Stimulated activated CD8-positive, alpha-beta memory T cell treated with anti-CD3 and anti-CD28 coated beads, Interleukin-15, amount 100 ng/mL, for 4 hours (primary cell): ENCODE data around the gene VSTM2B.
"Not testable (repeated sequence)": the region's sequence is repeated elsewhere in the genome, so short reads cannot be mapped to it uniquely, and the experiment has no call there.

ENCODE experiments used
- DNase-seq, 2 donors: peaks; one replicate each; pipeline ENCODE4 v3.0.0-alpha.2; 2020; ENCODE audit warnings: low read depth in 2 of 2

Gene VSTM2B

DNA sequence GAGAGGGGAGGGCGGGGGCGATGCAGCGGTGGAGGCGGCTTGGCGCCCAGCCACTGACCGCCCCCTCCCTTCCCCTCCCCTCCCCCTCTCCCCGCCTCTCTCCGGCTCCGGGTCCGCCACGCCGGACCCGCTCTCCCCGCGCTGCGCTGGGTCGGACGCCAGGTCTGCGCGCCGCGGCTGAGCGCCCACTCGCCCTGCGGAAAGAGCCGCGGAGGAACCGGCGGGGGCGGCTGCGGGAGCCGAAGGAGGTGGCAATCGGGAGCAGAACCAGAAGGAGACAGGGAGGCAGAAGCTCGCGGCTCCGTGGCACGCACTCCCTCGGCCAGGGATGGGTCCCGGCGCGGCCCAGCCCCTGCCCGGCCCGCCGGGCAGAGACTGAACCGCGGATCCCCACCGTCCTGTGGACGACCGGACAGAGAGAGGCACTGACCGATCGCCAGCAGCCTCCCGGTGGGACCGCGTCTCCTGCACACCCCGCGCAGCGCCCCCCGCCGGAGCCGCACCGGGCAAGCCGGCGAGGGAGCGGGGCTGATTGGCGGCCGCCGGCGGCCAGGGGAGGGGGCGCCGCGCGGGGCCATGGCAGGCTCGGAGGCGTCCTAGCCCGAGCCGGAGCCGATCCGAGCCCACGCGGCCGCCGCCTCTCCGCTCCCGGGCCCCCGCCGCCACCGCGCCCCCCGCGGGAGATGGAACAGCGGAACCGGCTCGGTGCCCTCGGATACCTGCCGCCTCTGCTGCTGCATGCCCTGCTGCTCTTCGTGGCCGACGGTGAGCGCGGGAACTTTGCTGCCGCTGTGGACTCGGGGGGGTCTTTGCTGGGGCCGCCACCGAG lies at the start of gene VSTM2B:
VSTM2B (plus strand) TSS at position 94 of the 829 bp plus-strand sequence; CDS start at position 684, 590 bp downstream.
- DNase-seq: no peak

DNA sequence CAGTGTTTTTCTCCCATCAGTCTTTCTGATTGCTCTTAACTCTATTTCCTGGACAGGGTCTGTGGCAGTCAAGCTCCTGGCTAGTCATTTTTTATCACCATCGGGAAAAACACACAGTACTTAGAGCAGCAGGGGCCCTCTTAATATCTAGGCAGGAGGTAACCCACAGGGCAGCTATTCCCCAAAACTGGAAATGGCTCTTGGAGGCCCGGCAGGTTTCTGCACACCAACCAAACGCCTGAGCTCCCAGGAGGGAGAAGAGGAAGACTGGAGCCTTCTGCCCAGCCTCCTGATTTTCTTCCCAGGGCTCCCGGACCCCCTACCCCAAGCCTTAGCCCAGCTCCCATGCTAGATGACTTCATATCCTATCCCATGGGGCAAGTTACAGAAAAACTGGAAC lies 49.3 kb upstream of the VSTM2B start:
- DNase-seq: no peak

DNA sequence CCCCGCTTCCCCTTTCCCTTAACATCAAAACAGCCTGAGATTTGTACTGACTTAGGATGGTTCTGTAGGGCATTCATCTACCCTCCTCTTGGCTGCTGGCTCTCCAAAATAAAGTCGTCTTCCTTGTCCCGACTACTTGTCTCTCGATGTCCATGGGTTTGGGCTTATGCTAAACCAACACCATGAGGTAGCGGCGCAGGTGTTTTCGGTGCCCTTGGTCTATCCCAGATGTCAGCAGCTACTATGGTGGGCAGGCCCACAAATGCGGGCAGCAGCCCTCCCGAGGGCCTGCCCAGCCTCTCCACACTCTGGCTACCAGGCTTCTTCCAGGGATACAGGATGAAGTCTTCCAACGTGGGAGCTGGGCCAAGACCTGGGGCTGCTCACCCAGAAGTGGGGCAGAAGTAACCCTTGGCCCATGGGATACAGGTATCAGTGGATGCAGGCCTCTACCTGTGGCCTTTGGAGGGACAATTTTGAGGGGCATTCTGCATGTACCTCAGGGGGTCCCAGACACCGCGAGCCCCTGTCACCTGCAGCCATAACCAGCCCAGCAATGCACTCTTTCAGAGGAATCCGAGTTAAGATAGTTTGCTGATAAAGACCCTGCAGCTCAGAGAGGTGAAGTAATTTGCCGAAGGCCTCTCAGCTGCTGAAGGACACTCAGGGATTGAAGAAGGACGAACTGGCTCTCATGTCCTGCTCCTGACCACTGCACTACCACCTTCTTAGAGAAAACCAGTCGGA lies 47.8 kb upstream of the VSTM2B start:
- DNase-seq: no peak

DNA sequence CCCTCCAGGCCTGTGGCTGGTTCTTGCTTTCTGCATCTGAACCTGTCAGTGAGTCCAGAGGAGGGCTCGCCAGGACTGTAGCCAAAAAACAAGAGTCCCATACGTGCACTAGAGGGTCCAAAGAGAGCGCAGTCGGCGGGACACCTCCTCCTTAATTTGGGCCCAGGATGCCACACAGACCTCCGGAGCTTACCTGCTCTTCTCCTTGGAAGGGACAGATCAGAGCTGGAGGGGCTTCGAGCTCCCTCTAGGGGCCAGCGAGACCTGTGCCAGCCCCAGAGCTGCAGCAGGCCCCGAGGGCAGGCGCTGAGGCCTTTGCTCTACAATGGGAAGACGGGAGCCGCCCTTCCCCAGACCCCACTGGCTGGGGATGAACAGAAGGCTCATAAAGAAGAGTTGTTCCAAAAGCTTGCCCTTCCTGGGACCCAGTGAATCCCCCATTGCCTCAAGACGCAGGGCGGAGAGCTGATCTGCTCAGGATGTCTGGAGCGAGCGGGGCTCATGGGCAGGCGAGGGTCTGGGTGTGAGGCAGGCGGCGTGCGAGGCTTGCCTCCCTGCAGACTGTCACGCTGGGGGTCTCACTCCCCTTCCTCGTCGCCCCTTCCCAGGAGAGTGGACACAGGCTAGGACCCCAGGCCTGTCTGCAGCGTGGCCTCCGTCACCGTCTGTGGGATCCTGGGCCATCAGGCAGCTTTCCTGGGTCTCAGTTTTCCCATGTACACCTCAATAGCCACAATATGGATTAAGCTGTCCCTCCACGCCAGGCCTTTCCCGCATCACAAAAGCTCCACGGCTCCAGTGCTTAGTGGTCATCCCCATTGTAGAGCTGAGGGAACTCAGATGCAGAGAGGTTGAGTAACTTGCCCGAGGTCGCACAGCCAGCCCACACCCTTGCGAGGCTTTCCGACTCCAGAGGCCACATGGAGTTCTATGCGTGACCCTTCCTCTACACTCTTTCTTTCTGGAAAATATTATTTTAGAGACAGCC lies 46.9 kb upstream of the VSTM2B start:
- DNase-seq: no peak

DNA sequence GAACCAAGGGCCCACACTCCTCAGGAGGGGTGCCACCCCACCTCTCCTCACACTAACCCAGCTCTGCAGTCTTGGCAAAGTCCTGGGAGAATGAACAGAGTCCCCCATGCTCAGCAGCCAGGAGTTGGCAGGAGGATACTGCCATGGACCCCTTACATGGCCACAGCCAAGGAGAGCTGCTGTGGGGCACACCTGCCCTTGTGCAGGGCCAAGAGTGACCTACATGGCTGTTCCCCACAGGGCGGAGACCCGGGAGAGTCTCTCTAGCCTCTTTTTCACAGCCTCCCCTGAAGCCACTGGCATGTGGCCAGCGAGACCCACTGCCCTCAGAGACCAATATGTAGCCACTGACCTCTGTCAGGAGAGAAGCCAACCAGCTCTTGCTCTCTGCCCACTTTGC lies 45.9 kb upstream of the VSTM2B start:
- no peak for DNase-seq

DNA sequence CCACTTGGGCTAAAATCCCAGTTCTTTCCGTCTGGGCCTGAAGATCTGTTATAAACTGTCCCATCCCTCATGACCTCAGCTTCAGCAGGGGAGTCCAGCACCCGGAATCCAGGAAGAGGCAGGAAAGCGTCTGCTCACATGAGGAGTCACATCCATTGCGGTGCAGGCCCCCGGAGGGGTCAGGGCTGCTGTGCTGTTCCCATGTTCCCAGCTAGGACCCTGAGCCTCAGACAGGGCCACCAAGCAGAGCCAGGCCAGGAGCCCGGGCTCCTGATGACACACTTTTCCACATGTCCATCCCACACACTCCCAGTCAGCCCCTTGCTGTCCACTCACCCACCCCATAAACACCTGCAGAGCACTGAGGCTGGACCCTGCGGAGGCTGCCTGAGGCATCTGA lies 45.3 kb upstream of the VSTM2B start:
- no peak for DNase-seq

DNA sequence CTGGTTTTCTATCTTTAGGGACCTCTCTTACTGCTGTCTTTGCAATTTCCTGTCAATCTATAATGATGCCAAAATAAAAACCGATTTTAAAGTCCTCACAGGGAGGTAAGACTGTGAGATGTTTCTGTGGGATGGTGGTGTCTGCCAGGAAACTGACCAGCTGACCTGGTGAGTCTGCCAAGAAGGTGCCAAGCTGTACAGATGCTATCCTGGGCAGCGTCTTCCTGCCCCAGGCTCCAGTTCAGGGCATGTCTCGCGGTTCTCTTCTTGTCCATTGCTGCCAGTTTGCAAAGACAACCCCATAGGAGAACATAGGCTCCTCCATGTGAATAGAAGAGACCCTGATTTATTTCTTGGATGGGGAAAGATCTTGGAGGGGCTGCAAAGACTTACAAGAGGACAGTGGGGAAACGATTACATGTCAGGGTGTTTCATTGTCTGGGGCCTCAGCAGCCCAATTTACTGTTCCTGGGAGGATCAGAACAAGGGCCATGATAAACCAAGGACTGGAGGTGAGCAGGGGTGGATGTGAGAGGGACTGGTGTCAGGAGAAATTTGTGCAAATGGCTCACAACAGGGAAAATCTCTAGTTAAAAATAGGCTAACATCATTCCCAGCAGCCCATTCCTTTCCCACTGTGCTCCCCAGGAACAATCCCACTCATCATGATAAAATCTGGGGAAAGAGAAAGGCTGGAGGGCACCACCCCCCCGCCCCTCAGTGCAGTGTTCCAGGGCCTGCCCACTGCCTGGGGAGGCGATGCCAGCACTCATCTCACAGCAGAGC lies 42.7 kb upstream of the VSTM2B start:
- no peak for DNase-seq

- DNase-seq: no peak
Measured at GRCh38 chr19:29483641-29483920, 42.2 kb upstream of the VSTM2B start.

DNA sequence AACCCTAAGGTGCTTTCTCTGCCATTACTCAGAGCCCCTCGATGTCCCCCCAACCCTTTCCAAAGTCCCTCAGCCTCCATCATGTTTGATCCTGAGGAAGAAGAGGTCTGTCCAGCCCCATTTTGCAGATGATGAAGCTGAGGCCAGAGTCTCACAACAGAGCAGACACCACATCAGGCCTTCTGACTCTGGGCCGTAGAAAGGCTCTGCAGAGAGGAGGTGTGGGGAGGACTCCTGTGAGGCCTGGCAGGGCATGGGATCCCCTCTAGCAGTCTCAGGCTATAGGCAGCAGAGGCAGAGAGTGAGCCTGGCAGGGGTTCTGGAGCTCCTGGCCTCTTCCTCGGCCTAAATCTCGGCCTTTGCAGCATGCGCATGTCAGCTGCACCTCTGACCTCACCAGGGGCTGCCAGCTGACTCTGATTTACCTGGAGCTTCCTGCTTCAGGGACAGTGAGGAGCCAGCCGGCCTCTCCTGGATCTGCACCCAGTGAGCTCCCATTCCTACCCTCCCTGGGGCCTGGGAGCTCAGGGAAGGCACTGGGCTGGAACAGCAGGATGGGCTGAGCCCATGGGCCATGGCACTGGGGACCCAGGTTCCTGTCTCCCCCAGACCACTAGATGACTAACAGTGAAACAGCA lies 41.7 kb upstream of the VSTM2B start:
- DNase-seq: no peak

GRCh38 chr19:29484876-29485275 lies 40.9 kb upstream of the VSTM2B start:
- DNase-seq: no peak

GRCh38 chr19:29485293-29485692 lies 40.5 kb upstream of the VSTM2B start:
- DNase-seq: no peak

GRCh38 chr19:29486961-29487360 lies 38.8 kb upstream of the VSTM2B start:
- not testable (repeated sequence) for DNase-seq

DNA sequence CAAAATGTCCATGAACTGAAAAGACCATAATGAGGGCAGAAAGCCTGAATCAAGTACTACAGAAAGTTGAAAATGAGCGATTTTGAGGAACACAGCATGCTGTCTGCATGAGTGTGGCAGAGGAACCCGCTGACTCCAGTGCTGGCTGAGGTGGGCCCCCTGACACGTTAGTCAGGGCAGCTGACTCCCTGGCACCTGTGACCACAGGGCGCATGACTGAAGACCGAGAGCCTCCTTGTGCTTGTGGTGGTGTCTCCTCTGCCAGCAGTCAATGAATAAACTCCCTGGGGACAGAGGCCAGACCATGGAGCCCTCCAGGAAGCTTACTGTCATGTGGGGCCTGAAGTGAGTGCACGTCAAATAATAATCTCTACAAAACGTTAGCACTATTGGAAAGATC lies 38.4 kb upstream of the VSTM2B start:
- no peak for DNase-seq

DNA sequence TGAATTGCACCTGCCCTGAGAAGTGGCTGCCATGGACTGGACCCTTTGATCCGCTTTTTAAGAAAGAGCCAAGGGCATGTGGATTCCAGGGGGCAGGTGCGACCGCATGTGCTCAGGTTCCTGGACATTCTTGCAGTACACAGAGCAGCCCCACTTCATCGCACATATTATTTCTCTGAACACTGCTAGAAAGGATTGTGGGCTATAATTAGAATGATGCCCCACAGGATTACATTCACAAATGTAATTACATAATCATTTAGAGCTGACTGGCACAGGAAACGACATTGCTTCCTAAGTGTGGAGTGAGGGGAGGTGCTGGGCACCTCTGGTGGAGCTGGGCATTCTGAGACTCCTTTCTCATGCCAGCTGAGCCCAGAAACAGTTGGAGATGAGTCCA lies 37.5 kb upstream of the VSTM2B start:
- no peak for DNase-seq

GRCh38 chr19:29489172-29489951 lies 36.4 kb upstream of the VSTM2B start:
- no peak for DNase-seq

DNA sequence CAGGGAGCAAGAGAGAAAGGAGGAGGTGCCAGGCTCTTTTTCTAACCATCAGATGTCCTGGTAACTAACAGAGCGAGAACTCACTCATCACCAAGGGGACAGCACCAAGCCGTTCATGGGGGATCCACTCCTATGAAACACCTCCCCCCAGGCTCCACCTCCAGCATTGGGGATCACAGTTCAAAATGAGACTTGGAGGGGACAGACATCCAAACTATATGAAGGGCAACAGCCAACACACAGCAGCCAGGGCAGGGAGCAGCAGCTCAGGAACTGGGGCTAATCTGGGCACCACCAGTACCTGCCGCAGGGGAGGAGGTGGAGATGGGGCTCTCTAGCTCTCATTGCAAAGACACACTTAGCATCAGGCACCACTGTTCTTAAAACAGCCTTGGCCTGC lies 34.3 kb upstream of the VSTM2B start:
- no peak for DNase-seq

- DNase-seq: no peak
Measured at GRCh38 chr19:29491995-29492577, 33.7 kb upstream of the VSTM2B start.

DNA sequence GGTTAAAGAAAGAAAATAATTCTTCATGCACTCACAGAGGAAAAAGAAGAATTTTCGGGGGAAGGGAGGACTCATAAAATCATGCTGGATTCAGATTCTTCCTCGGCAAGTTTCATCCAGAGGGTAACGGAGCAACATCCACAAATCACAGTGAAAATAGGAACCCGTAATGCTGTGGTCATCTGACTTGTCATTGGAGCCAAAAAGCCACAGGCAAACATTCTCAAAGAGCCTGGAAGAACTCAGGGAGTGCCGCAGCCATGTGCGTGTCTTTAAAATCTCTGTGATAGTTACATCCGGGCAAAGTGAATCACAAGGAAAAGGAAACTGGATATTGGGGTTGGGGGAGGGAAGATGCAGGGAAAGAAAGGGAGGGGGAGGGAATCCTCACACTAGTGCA lies 33.0 kb upstream of the VSTM2B start:
- no peak for DNase-seq

- DNase-seq: no peak
Measured at GRCh38 chr19:29495091-29495490, 30.7 kb upstream of the VSTM2B start.
